GM18867 (cell line): ENCODE data around the gene RAI1.

Source experiments
- ATAC-seq: cut with Tn5 transposase; IDR thresholded peaks from one replicate; pipeline ENCODE4 v1.9.1; 2021; ENCODE audit warnings: mild to moderate bottlenecking, moderate library complexity; ENCODE audit not compliant: unreplicated experiment

Gene RAI1

GRCh38 chr17:17856386-17856785 is 175.1 kb downstream of the RAI1 start:
- no peak for ATAC-seq

DNA sequence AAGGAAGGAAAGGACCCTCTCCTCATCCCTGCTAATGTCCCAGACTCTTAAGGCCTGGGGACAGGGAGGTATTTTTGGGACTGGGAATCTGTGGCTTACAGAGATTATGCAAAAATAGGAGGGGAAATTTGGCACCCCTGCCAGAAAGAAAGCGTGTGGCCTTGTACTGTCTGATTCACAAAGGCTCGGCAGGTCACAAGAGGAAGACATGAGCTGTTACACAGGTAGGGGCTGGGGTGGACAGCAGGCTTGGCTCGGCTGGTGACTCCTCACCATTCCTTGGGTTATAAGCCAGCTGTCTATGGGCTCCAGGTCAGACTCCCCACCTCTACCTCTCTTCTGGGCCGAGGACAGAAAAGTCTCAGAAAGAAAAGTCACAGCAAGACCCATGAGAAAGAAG is 176.2 kb downstream of the RAI1 start:
- no peak for ATAC-seq

GRCh38 chr17:17859909-17860765 is 178.9 kb downstream of the RAI1 start:
- peak; percentile 47 for ATAC-seq

- no peak for ATAC-seq
These were observed 179.5 kb downstream of the RAI1 start for GRCh38 chr17:17860766-17861107.
